ENCODE measurements around the gene IRAK3.

GRCh38 chr12:66182956-66183355 is 6.1 kb upstream of the IRAK3 start:
- TF ChIP-seq ZBTB7A (IDR thresholded peaks at IDR 0.05; ENCODE audit: low read depth) (no peak), CREB1 (IDR thresholded peaks at IDR 0.05; ENCODE audit: low read depth) (no peak), FOXM1 (IDR thresholded peaks at IDR 0.05; ENCODE audit: borderline replicate concordance, low read depth) (no peak), EP300 (IDR thresholded peaks at IDR 0.05; ENCODE audit: borderline replicate concordance) (no peak), YY1 (IDR thresholded peaks at IDR 0.05; ENCODE audit: low read depth) (no peak), REST (IDR thresholded peaks at IDR 0.05; ENCODE audit: low read depth) (no peak), TAF1 (IDR thresholded peaks at IDR 0.05; ENCODE audit: low read depth) (no peak), RAD21 (IDR thresholded peaks at IDR 0.05; ENCODE audit: low read depth) (no peak), CEBPB (IDR thresholded peaks at IDR 0.05) (no peak), USF1 (IDR thresholded peaks at IDR 0.05) (no peak)
